H9 (cell line): ENCODE results near the gene SCO2. TPM values are rescaled to one million over a fixed set of nuclear protein-coding genes. Genes with fewer than 3 reads are reported as not detected.
A peak's percentile ranks its signal among the peaks of the same experiment; 100 is the strongest.

Source experiments
- DNase-seq: peaks from one replicate; pipeline ENCODE4 v3.0.0-alpha.2; 2017
- H2AFZ ChIP-seq: one replicate; pipeline ENCODE4 v1.6.1; 2013; ENCODE audit warnings: mild to moderate bottlenecking, low read length, control low read depth, moderate library complexity
- H2AK5ac ChIP-seq: 2 replicates; pipeline ENCODE4 v1.6.1; 2013; ENCODE audit warnings: low read length, control low read depth, mixed read lengths; ENCODE audit not compliant: insufficient read length
- H2BK120ac ChIP-seq: one replicate; pipeline ENCODE4 v1.6.1; 2013; ENCODE audit warnings: low read depth, mild to moderate bottlenecking, low read length, control low read depth, inconsistent platforms; ENCODE audit not compliant: poor library complexity, severe bottlenecking
- H2BK12ac ChIP-seq: 2 replicates; pipeline ENCODE4 v1.6.1; 2013; ENCODE audit warnings: low read length, control low read depth, mixed read lengths, low read depth; ENCODE audit not compliant: insufficient read length
- H2BK15ac ChIP-seq: 2 replicates; pipeline ENCODE4 v1.6.1; 2013; ENCODE audit warnings: low read depth, low read length, control low read depth
- H2BK20ac ChIP-seq: one replicate; pipeline ENCODE4 v1.6.1; 2013; ENCODE audit warnings: low read depth, mild to moderate bottlenecking, low read length, control low read depth, inconsistent platforms; ENCODE audit not compliant: poor library complexity, severe bottlenecking
- H2BK5ac ChIP-seq: 2 replicates; pipeline ENCODE4 v1.6.1; 2013; ENCODE audit warnings: low read length, control low read depth, mixed read lengths; ENCODE audit not compliant: insufficient read length
- H3K14ac ChIP-seq: 2 replicates; pipeline ENCODE4 v1.6.1; 2013; ENCODE audit warnings: low read length, control low read depth; ENCODE audit not compliant: insufficient read depth
- H3K18ac ChIP-seq: 2 replicates; pipeline ENCODE4 v1.6.1; 2013; ENCODE audit warnings: low read depth, mild to moderate bottlenecking, mixed read lengths, low read length, control low read depth; ENCODE audit not compliant: insufficient read length
- H3K23ac ChIP-seq: 2 replicates; pipeline ENCODE4 v1.6.1; 2013; ENCODE audit warnings: low read length, control low read depth, mixed read lengths, low read depth; ENCODE audit not compliant: insufficient read length
- H3K23me2 ChIP-seq: 2 replicates; pipeline ENCODE4 v1.6.1; 2013; ENCODE audit warnings: low read depth, mild to moderate bottlenecking, mixed read lengths, low read length, control low read depth; ENCODE audit not compliant: insufficient read length, poor library complexity, severe bottlenecking
- H3K27ac ChIP-seq: 2 replicates; pipeline ENCODE4 v1.5.1; 2013; ENCODE audit warnings: low read length, control low read depth, mixed read lengths, low read depth; ENCODE audit not compliant: insufficient read length
- H3K27me3 ChIP-seq: 2 replicates; pipeline ENCODE4 v1.6.1; 2013; ENCODE audit warnings: low read length, control low read depth, inconsistent platforms; ENCODE audit not compliant: insufficient read depth
- H3K4ac ChIP-seq: 2 replicates; pipeline ENCODE4 v1.6.1; 2013; ENCODE audit warnings: low read depth, mild to moderate bottlenecking, control low read depth, inconsistent platforms, low read length, moderate library complexity
- H3K4me1 ChIP-seq: 2 replicates; pipeline ENCODE4 v1.6.1; 2013; ENCODE audit warnings: low read length, control low read depth, inconsistent platforms; ENCODE audit not compliant: insufficient read depth
- H3K4me2 ChIP-seq: 2 replicates; pipeline ENCODE4 v1.6.1; 2013; ENCODE audit warnings: low read length, control low read depth, mixed read lengths; ENCODE audit not compliant: insufficient read length, insufficient read depth
- H3K56ac ChIP-seq: 2 replicates; pipeline ENCODE4 v1.6.1; 2013; ENCODE audit warnings: low read depth, mild to moderate bottlenecking, mixed read lengths, low read length, control low read depth; ENCODE audit not compliant: insufficient read length
- H3K79me1 ChIP-seq: 2 replicates; pipeline ENCODE4 v1.6.1; 2013; ENCODE audit warnings: low read depth, mild to moderate bottlenecking, moderate library complexity, low read length, control low read depth, inconsistent platforms; ENCODE audit not compliant: insufficient read depth, poor library complexity, severe bottlenecking
- H3K79me2 ChIP-seq: 2 replicates; pipeline ENCODE4 v1.6.1; 2013; ENCODE audit warnings: low read length, control low read depth, inconsistent platforms; ENCODE audit not compliant: insufficient read depth
- H3K9ac ChIP-seq: 2 replicates; pipeline ENCODE4 v1.6.1; 2013; ENCODE audit warnings: low read length, control low read depth, mixed read lengths; ENCODE audit not compliant: insufficient read length; ENCODE audit errors: extremely low read depth
- H3K9me3 ChIP-seq: one replicate; pipeline ENCODE4 v1.6.1; 2013; ENCODE audit warnings: low read depth, low read length, inconsistent platforms; ENCODE audit not compliant: control insufficient read depth
- H3T11ph ChIP-seq: one replicate; pipeline ENCODE4 v1.6.1; 2013; ENCODE audit warnings: mild to moderate bottlenecking, low read length, control low read depth, inconsistent platforms
- H4K20me1 ChIP-seq: one replicate; pipeline ENCODE4 v1.6.1; 2013; ENCODE audit not compliant: control insufficient read depth, insufficient read length, insufficient read depth
- H4K5ac ChIP-seq: 2 replicates; pipeline ENCODE4 v1.6.1; 2013; ENCODE audit warnings: low read depth, mild to moderate bottlenecking, mixed read lengths, low read length, control low read depth; ENCODE audit not compliant: insufficient read length
- H4K8ac ChIP-seq: replicated peaks from 2 replicates; pipeline ENCODE4 v1.6.1; 2013; ENCODE audit warnings: low read length, control low read depth, mixed read lengths, low read depth; ENCODE audit not compliant: insufficient read length
- H4K91ac ChIP-seq: 2 replicates; pipeline ENCODE4 v1.6.1; 2013; ENCODE audit warnings: low read depth, mild to moderate bottlenecking, moderate library complexity, mixed read lengths, low read length, control low read depth; ENCODE audit not compliant: insufficient read length
- H3K27ac Mint-ChIP-seq, 3 experiments: 2 replicates in 2 of 3; 3 replicates in 1 of 3; pipeline ENCODE4 v1.8.0; 2020 to 2021; ENCODE audit warnings: mixed read lengths in 3 of 3, mild to moderate bottlenecking in 1 of 3, moderate library complexity in 1 of 3
- H3K27me3 Mint-ChIP-seq: 2 replicates; pipeline ENCODE4 v1.8.0; 2021; ENCODE audit warnings: low read depth, mild to moderate bottlenecking, moderate library complexity, mixed read lengths
- H3K36me3 Mint-ChIP-seq, 3 experiments: 2 replicates in 2 of 3; 3 replicates in 1 of 3; pipeline ENCODE4 v1.8.0; 2020 to 2021; ENCODE audit warnings: low read depth in 3 of 3, mixed read lengths in 3 of 3; ENCODE audit not compliant: insufficient read depth in 1 of 3
- H3K4me1 Mint-ChIP-seq, 2 experiments: 2 replicates each; pipeline ENCODE4 v1.8.0; 2020; ENCODE audit warnings: mixed read lengths in 2 of 2
- H3K4me3 Mint-ChIP-seq, 2 experiments: 2 replicates in 1 of 2; 3 replicates in 1 of 2; pipeline ENCODE4 v1.8.0; 2020 to 2021; ENCODE audit warnings: mild to moderate bottlenecking in 2 of 2, mixed read lengths in 2 of 2, moderate library complexity in 1 of 2
- H3K9me3 Mint-ChIP-seq, 2 experiments: 2 replicates in 1 of 2; 3 replicates in 1 of 2; pipeline ENCODE4 v1.8.0; 2020; ENCODE audit warnings: mild to moderate bottlenecking in 2 of 2, mixed read lengths in 2 of 2, moderate library complexity in 1 of 2
- WGBS: extraction: QIAGEN DNeasy Blood & Tissue Kit; methylation state at CpG from one replicate; pipeline ENCODE4 v1.1.7; 2013; ENCODE audit warnings: missing lambda C conversion rate, low lambda C conversion rate, mixed read lengths; ENCODE audit not compliant: insufficient read length; ENCODE audit errors: extremely low coverage; 5-methylcytosine and 5-hydroxymethylcytosine counted together
- total RNA-seq: library from RNA; stranded (reverse); gene quantifications from 2 replicates; pipeline ENCODE4 v1.2.1, GENCODE V29; 2021
- TF ChIP-seq, protein P1 (sequence below): fragments of 200-600 bp; sonication (generic); conservative IDR thresholded peaks from 3 replicates; pipeline ENCODE4 v1.8.0; 2021; ENCODE audit warnings: antibody characterized with exemption, mild to moderate bottlenecking

Gene SCO2
- total RNA-seq, 1 experiment from 2014 or later = 3.3 TPM

DNA sequence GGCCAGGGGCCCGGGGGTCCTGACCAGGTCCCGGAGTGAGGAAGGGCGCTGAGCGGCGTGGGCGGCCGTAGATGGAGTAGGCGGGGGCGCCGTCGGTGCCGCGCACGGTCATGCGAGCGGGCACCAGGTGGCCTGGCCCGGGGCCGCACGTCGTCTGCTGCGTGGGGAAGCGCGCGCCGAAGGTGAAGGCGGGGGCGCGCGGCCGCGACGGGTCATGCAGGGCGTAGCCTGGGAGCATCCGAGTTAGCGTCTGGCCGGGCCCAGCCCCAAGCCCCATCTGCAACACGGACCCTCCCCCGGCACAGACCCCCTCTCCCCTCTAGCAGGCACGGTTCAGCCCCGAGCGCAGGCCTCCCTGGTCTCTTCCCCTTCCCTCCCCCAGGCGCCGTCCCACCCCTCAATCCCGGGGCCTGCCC is 6.2 kb upstream of the SCO2 start:
- Histone ChIP-seq H3K56ac (no peak overlapping the region), H2AK5ac (no peak overlapping the region), H3K23ac (no peak overlapping the region), H3K79me1 (no peaks in the 10 kb centered on the region), H2BK15ac (no peak overlapping the region), H3K9ac (no peak overlapping the region), H4K5ac (no peak overlapping the region), H2AFZ (no peak overlapping the region), H3K4me1 (no peaks in the 10 kb centered on the region), H3K9me3 (no peaks in the 10 kb centered on the region), H2BK120ac (no peak overlapping the region), H3K18ac (no peak overlapping the region), H3K79me2 (no peaks in the 10 kb centered on the region), H2BK12ac (no peak overlapping the region), H3K27ac (no peak overlapping the region), H3K14ac (no peak overlapping the region), H2BK20ac (no peak overlapping the region), H4K8ac (no peak overlapping the region), H3K4me2 (peak overlapping the region; percentile 34), H3K27me3 (peaks cover 37% of the 10 kb centered on the region; the same call in 1 of the 2 replicates), H3T11ph (no peak overlapping the region), H4K91ac (no peak overlapping the region), H3K4ac (no peak overlapping the region), H2BK5ac (no peak overlapping the region), H3K23me2 (peaks cover 18% of the 10 kb centered on the region), H4K20me1 (no peaks in the 10 kb centered on the region)
- Mint-ChIP-seq H3K27me3 (peaks cover 78% of the 10 kb centered on the region), H3K9me3 (no peaks in the 10 kb centered on the region; a peak in 1 of 5 replicates), H3K36me3 (no peaks in the 10 kb centered on the region; a peak in 1 of 7 replicates), H3K4me3 (peak overlapping the region; percentile 56 to 80; a peak in 3 of 5 replicates), H3K27ac (no peak overlapping the region), H3K4me1 (peaks cover 15 to 20% of the 10 kb centered on the region in 2 experiments)
- no CpG with 5 or more reads among the region's 44 CpGs for WGBS
- DNase-seq = no peak
- TF ChIP-seq, protein P1, sequence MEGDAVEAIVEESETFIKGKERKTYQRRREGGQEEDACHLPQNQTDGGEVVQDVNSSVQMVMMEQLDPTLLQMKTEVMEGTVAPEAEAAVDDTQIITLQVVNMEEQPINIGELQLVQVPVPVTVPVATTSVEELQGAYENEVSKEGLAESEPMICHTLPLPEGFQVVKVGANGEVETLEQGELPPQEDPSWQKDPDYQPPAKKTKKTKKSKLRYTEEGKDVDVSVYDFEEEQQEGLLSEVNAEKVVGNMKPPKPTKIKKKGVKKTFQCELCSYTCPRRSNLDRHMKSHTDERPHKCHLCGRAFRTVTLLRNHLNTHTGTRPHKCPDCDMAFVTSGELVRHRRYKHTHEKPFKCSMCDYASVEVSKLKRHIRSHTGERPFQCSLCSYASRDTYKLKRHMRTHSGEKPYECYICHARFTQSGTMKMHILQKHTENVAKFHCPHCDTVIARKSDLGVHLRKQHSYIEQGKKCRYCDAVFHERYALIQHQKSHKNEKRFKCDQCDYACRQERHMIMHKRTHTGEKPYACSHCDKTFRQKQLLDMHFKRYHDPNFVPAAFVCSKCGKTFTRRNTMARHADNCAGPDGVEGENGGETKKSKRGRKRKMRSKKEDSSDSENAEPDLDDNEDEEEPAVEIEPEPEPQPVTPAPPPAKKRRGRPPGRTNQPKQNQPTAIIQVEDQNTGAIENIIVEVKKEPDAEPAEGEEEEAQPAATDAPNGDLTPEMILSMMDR = no peak
